ENCODE data around the gene SIM1. TPM values are rescaled to one million over a fixed set of nuclear protein-coding genes. Genes with fewer than 3 reads are reported as not detected.

The SIM1 gene, protein sequence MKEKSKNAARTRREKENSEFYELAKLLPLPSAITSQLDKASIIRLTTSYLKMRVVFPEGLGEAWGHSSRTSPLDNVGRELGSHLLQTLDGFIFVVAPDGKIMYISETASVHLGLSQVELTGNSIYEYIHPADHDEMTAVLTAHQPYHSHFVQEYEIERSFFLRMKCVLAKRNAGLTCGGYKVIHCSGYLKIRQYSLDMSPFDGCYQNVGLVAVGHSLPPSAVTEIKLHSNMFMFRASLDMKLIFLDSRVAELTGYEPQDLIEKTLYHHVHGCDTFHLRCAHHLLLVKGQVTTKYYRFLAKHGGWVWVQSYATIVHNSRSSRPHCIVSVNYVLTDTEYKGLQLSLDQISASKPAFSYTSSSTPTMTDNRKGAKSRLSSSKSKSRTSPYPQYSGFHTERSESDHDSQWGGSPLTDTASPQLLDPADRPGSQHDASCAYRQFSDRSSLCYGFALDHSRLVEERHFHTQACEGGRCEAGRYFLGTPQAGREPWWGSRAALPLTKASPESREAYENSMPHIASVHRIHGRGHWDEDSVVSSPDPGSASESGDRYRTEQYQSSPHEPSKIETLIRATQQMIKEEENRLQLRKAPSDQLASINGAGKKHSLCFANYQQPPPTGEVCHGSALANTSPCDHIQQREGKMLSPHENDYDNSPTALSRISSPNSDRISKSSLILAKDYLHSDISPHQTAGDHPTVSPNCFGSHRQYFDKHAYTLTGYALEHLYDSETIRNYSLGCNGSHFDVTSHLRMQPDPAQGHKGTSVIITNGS
- not detected for total RNA-seq
- long read RNA-seq = 0 reads

DNA sequence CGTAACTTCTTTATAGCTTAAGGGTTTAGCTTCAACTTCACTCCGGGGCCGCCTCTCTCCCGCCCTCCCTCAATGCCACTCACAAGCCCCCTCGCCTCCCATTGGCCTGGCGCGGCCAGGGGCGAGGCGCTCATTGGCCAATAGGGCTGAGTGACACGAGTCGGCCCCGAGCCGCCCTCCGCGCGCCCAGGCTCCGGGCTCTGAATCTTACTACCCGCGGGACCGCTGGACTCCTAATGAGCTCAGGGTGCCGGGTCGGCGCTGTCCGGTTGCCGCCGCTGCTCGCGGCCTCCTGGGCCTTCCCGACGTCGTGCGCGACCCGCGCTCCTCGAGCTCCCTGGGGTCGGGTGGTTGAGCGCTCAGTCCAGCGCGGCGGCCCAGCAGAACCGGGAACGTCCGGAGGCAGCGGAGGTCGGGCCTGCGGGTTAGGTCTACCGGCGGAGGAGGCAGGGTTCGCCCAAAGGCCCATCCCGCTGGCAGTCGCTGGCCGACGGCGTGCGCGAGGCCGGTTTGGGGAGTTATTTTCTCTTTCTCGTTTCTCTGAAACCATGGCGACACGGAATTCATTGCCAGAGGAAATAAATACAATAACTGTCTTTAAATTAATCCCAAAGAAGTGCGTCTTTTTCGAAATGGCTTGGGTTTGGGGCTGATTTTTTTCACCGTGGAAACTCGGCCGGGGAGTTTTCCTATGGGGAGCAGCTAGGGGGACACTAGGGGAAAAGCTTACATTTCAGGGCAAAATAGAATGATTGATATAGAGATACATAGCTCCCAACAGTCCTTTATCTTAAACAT, at the start of gene SIM1:
TSS of gene SIM1 (minus strand) at position 19 of the 798 bp plus-strand sequence. CDS start 1,453 bp downstream, outside the sequence.
- intact Hi-C loops (cut with DNase I) = no loop called here
- ATAC-seq (ENCODE audit: poor library complexity) (peak; percentile 78), DNase-seq (peak; percentile 66)

DNA sequence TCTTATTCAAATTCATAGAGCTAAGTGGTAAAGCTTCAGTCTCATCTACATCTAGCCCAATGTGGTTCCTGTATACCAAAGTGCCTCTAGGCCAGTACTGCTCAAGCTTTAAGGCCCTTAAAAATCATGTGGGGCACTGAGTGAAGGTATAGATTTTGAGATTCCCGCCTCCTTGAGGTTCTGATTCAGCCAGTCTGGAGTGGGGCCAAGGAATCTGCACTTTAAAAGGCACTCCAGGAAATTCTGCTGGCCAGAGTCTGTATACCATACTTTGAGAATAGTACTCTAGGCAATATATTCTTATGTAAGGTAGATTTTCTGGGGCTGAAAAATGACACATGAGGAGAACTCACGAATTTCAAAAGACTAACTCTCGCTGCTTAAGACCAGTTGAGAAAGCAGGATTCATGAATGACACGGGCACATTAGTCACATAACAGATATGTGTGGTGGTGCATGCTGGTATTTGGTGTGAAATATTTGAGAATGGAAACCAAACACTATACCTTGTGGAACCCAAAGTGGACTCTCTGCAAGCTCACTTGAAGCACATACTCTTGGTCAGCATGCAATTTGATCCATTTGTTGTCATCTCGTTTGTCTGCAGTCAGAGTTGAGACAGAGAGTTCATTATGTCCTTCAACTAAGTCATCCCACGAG, 47.6 kb upstream of the SIM1 start:
- ATAC-seq (ENCODE audit: poor library complexity) (no peak), DNase-seq (no peak)
- intact Hi-C loops (cut with DNase I) = no loop called here

DNA sequence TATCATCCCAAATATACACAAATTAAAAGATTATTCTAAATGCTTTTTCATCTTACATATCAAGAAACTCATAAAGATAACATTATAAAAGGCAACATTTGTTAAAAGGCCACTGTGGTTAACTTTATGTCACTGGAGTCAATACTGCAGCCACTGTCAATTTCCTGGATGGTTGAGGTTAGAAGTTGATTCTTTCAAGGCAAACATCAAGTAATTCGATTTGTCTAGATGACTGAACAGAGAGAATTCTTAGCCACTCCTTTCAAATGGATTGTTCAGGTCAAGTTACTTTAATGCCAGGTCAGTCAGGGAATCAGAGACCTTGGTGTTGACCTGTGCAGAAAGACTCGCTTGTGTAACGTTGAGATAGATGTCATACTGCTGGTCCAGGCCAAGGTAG, 44.4 kb upstream of the SIM1 start:
- intact Hi-C loops (cut with DNase I) = no loop called here
- DNase-seq (no peak), ATAC-seq (ENCODE audit: poor library complexity) (no peak)

DNA sequence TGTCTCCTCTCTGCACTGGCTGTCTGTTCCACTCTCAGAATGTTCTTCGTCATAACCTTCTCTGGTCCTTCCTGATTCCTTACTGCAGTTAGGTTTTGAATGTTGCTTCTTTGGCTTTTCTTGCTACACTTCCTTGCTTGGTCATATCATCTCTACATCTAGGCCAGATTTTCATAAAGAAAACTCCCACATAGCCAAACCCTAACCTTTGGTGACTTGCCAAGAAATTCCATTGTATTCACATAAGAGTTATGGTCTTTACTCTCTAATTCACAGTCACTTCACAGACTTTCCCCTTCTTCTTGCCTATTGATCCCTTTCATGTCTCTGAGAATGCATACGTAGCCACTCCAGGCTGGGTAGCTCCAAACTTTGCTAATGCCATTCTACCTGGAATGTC, 41.9 kb upstream of the SIM1 start:
- ATAC-seq (ENCODE audit: poor library complexity) (no peak), DNase-seq (no peak)
- intact Hi-C loops (cut with DNase I) = no loop called here

DNA sequence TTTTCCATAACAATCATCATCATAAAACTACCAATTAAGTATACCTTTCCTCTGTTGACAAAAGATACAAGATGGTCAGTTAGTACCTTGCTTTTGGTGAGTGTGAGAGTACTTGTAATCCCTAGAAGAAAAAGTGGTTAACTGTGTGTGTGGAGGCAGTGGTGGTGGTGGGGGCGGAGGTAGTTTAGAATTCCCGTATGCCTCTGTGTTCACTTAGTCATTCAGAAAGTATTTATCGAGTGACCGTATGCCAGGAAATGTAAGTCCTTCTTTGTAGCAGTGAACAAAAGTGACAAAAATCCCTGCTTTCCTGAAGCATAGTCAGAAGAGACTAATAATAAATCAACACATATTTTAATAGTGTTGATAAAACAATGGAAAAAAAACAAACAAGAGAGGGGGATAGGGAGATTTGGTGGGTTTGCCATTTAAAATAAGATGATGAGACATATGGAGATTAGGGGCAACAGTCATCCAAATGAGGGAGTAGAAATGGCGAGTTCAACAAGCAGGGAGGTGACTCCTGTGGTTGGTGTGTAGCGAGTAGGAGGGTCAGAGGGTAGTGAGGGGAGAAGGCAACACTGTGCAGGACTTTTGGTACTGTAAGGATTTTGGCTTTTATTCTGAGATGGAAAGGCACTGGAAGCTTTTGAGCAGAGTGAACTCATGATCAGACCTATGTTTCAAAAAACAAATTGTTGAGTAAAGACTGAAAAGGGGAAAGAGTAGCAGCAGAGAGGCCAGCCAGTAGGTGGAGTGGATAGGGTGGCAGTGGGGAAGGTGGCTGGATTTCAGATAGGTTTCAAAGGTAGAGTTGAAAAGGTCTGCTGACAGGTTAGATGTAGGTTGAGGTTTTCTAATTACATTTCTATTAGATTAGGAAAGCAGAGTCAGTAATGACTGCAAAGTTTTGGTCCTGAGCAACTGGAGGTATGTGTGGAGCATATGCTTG, 40.3 kb upstream of the SIM1 start:
- intact Hi-C loops (cut with DNase I) = no loop called here
- DNase-seq = no peak
- no peak for ATAC-seq (ENCODE audit: poor library complexity)

DNA sequence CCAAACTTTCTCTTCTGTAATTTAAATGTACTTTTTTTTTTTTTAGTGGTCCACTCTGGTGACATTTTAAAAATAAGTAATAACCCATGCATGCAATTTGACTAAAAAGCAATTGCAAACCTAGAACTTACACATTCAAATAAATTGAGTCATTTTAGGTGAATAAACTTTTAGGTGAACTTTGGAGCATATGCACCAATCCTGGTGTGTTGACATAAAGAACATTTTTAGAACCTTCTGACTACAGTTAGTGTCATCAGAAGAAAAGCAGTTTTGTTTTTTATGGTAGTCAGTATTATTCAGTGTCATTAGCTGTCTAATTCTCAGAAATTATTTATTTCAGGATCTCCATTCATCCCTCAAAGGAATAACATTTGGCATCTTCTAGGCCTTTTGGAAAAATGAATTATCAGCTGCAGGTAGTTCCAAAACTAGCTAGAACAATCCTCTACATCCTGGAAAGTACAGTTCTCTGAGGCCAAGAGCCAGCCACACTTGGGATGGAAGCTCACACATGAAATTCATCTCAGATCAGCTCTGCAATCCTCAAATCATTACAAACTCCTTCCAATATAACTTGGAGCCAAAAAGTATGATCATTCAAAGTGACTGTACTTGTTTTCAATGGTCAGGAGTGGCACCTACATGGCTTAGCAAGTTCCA, 38.5 kb upstream of the SIM1 start:
- ATAC-seq (ENCODE audit: poor library complexity) = no peak
- no peak for DNase-seq
- intact Hi-C loops (cut with DNase I) = no loop called here

DNA sequence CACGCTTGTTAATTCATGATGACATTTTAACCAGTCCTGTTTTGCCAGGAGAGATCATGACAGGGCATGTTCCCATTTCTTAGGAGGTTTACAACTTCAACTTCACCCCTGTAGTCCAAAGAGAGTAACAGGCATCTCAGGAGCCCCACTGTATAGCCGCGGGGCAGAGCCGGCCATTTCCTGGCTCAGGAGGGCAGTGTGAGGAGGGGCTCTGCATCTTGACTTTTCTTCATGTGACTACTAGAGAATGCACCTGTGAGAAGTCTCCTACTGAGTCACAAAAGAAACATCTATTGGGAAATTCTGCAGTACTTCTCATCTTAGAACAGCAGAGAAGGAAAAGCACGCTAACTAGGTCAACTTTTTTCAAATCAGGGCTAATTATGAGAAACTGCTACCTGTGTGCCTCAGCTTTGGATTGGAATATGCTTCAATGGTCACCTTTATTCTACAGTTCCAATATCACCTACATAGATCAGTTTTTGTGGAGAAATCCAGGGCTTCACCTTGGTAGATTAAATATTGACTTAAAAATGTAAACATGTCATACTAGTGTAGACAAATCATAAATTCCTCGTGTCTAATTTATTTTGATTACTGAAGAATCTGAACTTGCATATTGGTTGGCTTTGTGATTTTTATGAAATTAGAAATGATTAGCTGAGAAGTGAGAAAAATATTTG, 28.6 kb upstream of the SIM1 start:
- intact Hi-C loops (cut with DNase I) = no loop called here
- DNase-seq (no peak), ATAC-seq (ENCODE audit: poor library complexity) (no peak)

DNA sequence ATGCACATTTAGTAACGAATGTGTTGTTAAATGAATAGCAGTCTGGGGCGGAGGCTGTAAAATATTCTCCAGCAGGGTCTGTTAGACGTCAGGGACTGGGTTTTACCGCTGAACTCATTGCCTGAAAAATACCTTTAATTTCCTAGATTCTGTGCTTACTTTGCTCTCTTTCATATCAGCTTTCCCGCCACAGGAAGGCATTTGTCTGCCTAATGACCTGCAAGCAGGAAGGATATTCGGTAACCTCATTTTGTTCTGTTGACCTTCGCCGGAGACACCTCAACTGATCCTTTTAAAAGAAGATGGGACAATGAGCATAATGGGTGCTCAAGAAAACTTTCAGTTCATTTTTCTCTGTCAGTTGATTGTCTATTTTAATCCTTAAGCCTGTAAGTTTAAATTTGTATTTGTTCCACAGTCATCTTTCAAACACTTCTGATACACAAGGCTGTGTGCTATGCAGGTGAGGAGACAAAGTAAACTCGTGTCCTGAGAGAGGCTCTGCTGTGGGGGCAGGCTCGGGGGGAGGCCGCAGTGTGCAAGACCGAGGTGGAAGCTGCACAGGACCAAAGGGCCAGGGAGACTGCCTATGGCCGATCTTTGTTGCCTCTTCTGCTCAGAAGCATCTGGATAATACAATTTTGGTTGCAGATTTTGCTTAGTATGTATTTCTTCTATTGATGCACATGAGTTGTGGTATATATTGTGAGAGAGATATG, 27.4 kb upstream of the SIM1 start:
- ATAC-seq (ENCODE audit: poor library complexity) = no peak
- no peak for DNase-seq
- intact Hi-C loops (cut with DNase I) = no loop called here

DNA sequence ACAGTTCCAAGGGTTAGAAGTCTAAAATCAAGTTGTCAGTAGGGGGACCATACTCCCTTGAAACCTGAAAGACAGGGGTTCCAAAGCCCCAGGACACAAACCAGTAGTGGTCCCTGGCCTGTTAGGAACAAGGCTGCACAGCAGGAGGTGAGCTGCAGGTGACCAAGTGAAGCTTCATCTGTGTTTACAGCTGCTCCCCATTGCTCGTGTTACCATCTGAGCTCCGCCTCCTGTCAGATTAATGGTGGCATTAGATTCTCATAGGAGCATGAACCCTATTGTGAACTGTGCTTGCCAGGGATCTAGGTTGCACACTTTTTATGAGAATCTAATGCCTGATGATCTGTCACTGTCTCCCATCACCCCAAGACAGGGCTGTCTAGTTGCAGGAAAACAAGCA, 25.3 kb upstream of the SIM1 start:
- intact Hi-C loops (cut with DNase I) = no loop called here
- no peak for DNase-seq
- no peak for ATAC-seq (ENCODE audit: poor library complexity)

DNA sequence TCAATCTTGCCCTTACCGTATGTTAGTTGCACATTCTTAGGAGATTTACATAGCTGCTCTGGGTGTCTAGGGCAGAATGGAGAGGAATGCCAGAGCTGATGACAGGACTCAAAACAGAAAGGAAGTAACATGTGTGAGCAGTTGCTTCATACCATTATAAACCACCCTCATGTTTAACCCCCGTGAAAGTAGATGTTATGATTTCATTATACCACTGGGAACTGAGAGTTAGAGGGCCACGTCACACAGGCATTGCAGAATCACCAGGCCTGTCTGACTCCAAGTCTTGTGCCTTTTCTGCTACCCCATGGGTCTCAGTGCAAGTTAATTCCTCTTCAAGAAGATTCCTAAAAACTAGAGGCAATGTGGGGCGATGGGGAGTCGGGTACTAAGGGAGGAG, 23.5 kb upstream of the SIM1 start:
- no peak for ATAC-seq (ENCODE audit: poor library complexity)

DNA sequence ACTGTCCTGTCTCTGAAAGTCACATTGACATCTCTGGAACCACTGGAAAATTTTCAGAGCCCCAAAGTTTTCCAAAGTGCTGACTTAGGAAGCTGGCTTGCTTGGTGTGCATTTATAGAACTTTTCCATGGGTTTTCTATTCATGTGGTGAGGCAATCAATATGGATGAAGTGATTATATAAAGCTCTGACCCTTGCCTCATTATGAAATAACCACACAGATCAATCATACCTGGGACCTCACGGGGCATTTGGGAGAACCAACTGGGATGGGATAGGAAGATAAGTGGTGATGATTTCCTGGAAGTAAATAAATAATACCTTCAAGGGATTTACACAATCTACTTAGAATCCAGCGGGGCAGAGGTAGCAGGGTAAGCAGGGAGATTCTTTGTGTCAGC, 22.9 kb upstream of the SIM1 start:
- DNase-seq = no peak
- intact Hi-C loops (cut with DNase I) = no loop called here
- ATAC-seq (ENCODE audit: poor library complexity) = no peak

More for the DNA sequence above, 23.5 kb upstream of the SIM1 start:
- intact Hi-C loops (cut with DNase I) = no loop called here
- no peak for DNase-seq

DNA sequence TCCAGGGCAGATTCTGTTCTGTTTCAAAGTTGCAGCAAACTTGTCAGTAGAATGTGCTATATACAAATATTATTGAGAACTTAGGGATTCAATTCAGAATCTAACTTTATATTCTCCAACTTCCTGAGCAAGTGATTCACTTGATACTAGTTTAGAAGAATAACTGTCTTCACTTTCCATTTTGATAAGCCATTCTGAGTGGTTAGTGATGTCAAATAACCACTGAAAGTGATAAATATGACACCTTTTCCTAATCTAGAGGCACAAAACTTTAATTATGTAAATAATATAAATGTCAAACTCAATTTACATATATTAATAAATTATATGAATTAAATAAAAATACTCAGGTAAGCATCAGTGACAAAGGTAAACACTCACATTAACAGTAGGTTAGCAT, 20.5 kb upstream of the SIM1 start:
- intact Hi-C loops (cut with DNase I) = no loop called here
- DNase-seq (no peak), ATAC-seq (ENCODE audit: poor library complexity) (no peak)

DNA sequence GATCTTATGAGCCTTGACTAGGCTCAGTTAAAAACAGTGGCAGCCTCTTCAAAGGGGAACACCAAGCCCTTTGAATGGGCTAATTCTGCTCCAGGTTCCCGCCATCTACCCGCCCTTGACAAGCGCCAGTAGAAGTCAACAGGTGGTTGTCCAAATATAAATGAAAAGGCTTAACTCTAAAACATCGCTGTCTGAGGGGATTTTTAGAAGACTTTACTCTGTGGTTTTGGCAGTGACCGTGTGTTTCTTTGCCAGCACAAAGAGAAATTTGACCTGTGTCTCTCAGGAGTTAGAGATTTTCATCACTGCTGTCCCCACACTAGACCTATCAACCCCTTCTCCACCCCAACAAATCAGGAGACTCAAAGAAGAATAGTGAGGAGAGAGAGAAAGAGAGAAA, 19.8 kb upstream of the SIM1 start:
- no peak for DNase-seq
- ATAC-seq (ENCODE audit: poor library complexity) = no peak
- intact Hi-C loops (cut with DNase I) = loop anchor here (5.0 kb wide), 1 partner anchor 362 kb away; no protein-coding TSS in a partner anchor

DNA sequence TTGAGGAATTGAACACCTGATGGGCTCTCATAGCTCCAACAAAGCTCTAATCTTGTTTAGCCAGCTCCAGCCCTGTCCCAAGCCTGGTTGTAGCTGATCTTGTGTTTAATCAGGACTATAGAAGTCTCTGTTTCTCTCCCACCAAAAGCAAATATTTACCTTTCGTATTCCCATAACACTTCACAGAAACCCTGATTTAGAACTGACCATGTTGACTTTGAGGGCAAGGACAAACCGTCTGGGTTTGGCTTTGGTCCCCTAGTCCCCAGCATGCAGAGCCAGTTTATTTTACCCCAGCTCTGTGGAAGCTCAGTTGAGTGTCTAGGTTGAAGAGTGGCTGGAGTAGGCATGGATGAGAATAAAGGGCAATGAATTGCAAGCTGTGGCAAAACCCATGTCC, 18.0 kb upstream of the SIM1 start:
- DNase-seq = no peak
- ATAC-seq (ENCODE audit: poor library complexity) = no peak
- intact Hi-C loops (cut with DNase I) = loop anchor here (5.0 kb wide), 1 partner anchor 360 kb away; no protein-coding TSS in a partner anchor

DNA sequence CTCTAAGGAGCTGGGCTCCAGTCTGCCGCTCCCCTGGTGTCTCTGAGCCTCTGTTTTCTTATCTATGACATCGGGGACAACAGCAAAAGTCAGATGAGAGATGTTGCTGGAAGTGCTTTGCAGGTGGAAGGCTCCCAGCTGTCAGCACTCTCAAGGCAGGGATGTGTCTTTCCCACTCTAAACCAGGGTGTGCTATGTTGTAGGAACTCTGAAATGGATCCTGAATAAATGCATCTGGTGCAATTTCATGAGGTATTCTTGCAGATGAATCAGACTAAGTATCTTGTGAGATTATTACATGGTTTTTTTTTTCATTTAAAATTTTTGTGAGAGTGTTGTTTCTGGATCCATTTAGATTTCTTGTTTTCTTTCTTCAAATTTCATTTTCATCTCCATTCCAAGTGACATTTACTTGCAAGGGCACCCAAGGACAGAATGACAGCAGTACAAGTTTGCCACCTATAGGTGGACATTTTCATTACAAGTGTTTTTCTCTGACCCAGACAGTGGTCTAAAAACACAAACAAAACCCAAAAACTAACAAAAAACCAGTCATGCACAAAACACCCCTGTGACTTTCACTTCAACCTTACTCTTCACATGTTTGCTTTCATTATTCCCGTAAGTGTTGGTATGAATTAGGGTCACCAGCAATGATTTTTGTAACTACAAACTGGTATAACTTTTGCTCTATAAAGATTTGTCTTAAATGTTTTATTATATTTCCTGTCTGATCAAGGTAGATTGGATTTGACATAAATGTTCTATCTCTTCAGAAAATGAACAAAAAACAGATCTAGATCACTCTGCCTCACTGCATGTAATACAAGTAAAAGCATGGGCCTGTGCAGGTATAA, 14.7 kb upstream of the SIM1 start:
- intact Hi-C loops (cut with DNase I) = loop anchor here (5.0 kb wide), 1 partner anchor 357 kb away; no protein-coding TSS in a partner anchor
- DNase-seq = no peak
- no peak for ATAC-seq (ENCODE audit: poor library complexity)

Data from Right ventricle myocardium superior (tissue), 1 donor.